HCT116 (cell line): Measurements from ENCODE around the gene SORT1. TPM values are rescaled to one million over a fixed set of nuclear protein-coding genes. Genes with fewer than 3 reads are reported as not detected.

Experiments used
- ATAC-seq: fragments of 200-7000 bp; cut with Tn5 transposase; 2 replicates; pipeline ENCODE4 v1.9.1; 2020; ENCODE audit warnings: mild to moderate bottlenecking, moderate library complexity
- BruUV-seq: library from RNA; stranded (reverse); fragments of 400-500 nt; replicated peaks from 2 replicates; lab custom pipeline; 2021; lab: Mats Ljungman, UMichigan
- CTCF ChIA-PET: fragments of 300-600 bp; sonication (Branson Sonifier 250); formaldehyde crosslinking; loops from one replicate; lab custom pipeline; 2021; ENCODE audit warnings: antibody characterized with exemption; lab: Charles Lee
- POLR2A ChIA-PET: fragments of 300-600, 350-600 bp; sonication (Branson Sonifier 250); formaldehyde crosslinking; loops from one replicate; lab custom pipeline; 2021; ENCODE audit warnings: antibody characterized with exemption; lab: Charles Lee
- RAD21 ChIA-PET, 2 experiments: fragments of 300-600 bp; sonication (Branson Sonifier 250); formaldehyde crosslinking; loops; one replicate each; lab custom pipeline; 2023; ENCODE audit warnings: low total read pairs in 2 of 2; ENCODE audit not compliant: uncharacterized antibody in 2 of 2, unreplicated experiment in 2 of 2, low non-redundant PET in 1 of 2; lab: Charles Lee
- DNase-seq: peaks from one replicate; pipeline ENCODE4 v3.0.0-alpha.2; 2010; ENCODE audit warnings: low read depth, low spot score
- H2AFZ ChIP-seq: fragments of 200-600 bp; shearing (Covaris generic), sonication (generic); 2 replicates; pipeline ENCODE4 v1.6.1; 2017; ENCODE audit warnings: low read depth, mixed run types, mixed read lengths, antibody characterized with exemption, low read length; ENCODE audit not compliant: poor library complexity, severe bottlenecking
- H3K27ac ChIP-seq: 2 replicates; pipeline ENCODE4 v1.5.1; 2012; ENCODE audit warnings: low read depth, low read length
- H3K27me3 ChIP-seq: fragments of 200-600 bp; sonication (generic); 2 replicates; pipeline ENCODE4 v1.6.1; 2016; ENCODE audit warnings: mixed run types, low read length, mixed read lengths; ENCODE audit not compliant: insufficient read depth
- H3K36me3 ChIP-seq, 2 experiments: fragments of 200-500 bp in 1 of 2; fragments of 200-600 bp in 1 of 2; sonication (Bioruptor generic) in 1 of 2; sonication (generic) in 1 of 2; 2 replicates each; pipeline versions ENCODE4 v1.5.1 to v1.6.1; 2014 to 2016; ENCODE audit warnings: low read length in 2 of 2, inconsistent platforms in 1 of 2, mixed read lengths in 1 of 2, mixed run types in 1 of 2; ENCODE audit not compliant: insufficient read depth in 2 of 2, control insufficient read depth in 1 of 2
- H3K4me1 ChIP-seq, 2 experiments: fragments of 200-600 bp in 1 of 2; sonication (generic) in 1 of 2; 2 replicates each; pipeline versions ENCODE4 v1.5.1 to v1.6.1; 2012 to 2017; ENCODE audit warnings: low read length in 2 of 2, inconsistent platforms in 1 of 2, mild to moderate bottlenecking in 1 of 2, mixed read lengths in 1 of 2, mixed run types in 1 of 2, moderate library complexity in 1 of 2; ENCODE audit not compliant: insufficient read depth in 2 of 2, control insufficient read depth in 1 of 2
- H3K4me2 ChIP-seq: fragments of 200-600 bp; sonication (generic); 2 replicates; pipeline ENCODE4 v1.6.1; 2017; ENCODE audit warnings: mixed run types, low read length, mixed read lengths
- H3K4me3 ChIP-seq, 2 experiments: fragments of 200-600 bp in 1 of 2; sonication (generic) in 1 of 2; replicated peaks in 1 of 2; 2 replicates each; pipeline ENCODE4 v1.5.1; 2011 to 2016; ENCODE audit warnings: low read length in 2 of 2, control low read depth in 1 of 2, low read depth in 1 of 2, mild to moderate bottlenecking in 1 of 2, mixed read lengths in 1 of 2, mixed run types in 1 of 2
- H3K79me2 ChIP-seq: fragments of 200-600 bp; sonication (generic); 2 replicates; pipeline ENCODE4 v1.6.1; 2017; ENCODE audit warnings: mild to moderate bottlenecking, mixed run types, low read length, moderate library complexity, mixed read lengths; ENCODE audit not compliant: insufficient read depth
- H3K9ac ChIP-seq: fragments of 200-600 bp; sonication (generic); 2 replicates; pipeline ENCODE4 v1.6.1; 2016; ENCODE audit warnings: low read length, mixed read lengths
- H3K9me2 ChIP-seq: fragments of 200-600 bp; sonication (generic), shearing (Covaris generic); 2 replicates; pipeline ENCODE4 v1.6.1; 2017; ENCODE audit warnings: mixed run types, mild to moderate bottlenecking, moderate library complexity; ENCODE audit not compliant: insufficient read depth
- H3K9me3 ChIP-seq, 2 experiments: fragments of 200-500 bp in 1 of 2; fragments of 200-600 bp in 1 of 2; sonication (Bioruptor generic) in 1 of 2; sonication (generic) in 1 of 2; 2 replicates each; pipeline ENCODE4 v1.6.1; 2014 to 2017; ENCODE audit warnings: low read length in 2 of 2, mixed read lengths in 2 of 2, inconsistent platforms in 1 of 2, low read depth in 1 of 2, mild to moderate bottlenecking in 1 of 2, mixed run types in 1 of 2, moderate library complexity in 1 of 2; ENCODE audit not compliant: control insufficient read depth in 1 of 2, insufficient read depth in 1 of 2
- H4K20me1 ChIP-seq: fragments of 200-600 bp; sonication (generic), shearing (Covaris generic); 2 replicates; pipeline ENCODE4 v1.6.1; 2017; ENCODE audit warnings: mixed run types, mild to moderate bottlenecking, moderate library complexity; ENCODE audit not compliant: insufficient read depth
- CBX3 ChIP-seq: IDR thresholded peaks from 2 replicates; pipeline ENCODE4 v1.6.1; 2012; ENCODE audit warnings: low read depth
- CEBPB ChIP-seq: IDR thresholded peaks from 2 replicates; pipeline ENCODE4 v1.6.1; 2012; ENCODE audit warnings: low read depth
- CTCF ChIP-seq, 3 experiments: fragments of 200-600 bp in 1 of 3; sonication (generic) in 1 of 3; IDR thresholded peaks in 2 of 3; conservative IDR thresholded peaks in 1 of 3; 2 replicates each; pipeline ENCODE4 v1.5.1; 2012 to 2017; ENCODE audit warnings: low read depth in 2 of 3, low read length in 2 of 3, antibody characterized with exemption in 1 of 3, borderline replicate concordance in 1 of 3, control low read depth in 1 of 3, mild to moderate bottlenecking in 1 of 3, mixed read lengths in 1 of 3, mixed run types in 1 of 3, moderate library complexity in 1 of 3; ENCODE audit not compliant: insufficient read depth in 1 of 3
- ELF1 ChIP-seq: IDR thresholded peaks from 2 replicates; pipeline ENCODE4 v1.6.1; 2012; ENCODE audit warnings: low read depth, borderline replicate concordance
- FOSL1 ChIP-seq: IDR thresholded peaks from 2 replicates; pipeline ENCODE4 v1.6.1; 2012; ENCODE audit warnings: low read depth
- JUND ChIP-seq: IDR thresholded peaks from 2 replicates; pipeline ENCODE4 v1.6.1; 2012
- RAD21 ChIP-seq: IDR thresholded peaks from 2 replicates; pipeline ENCODE4 v1.6.1; 2012; ENCODE audit warnings: low read depth, mild to moderate bottlenecking
- SIN3A ChIP-seq: IDR thresholded peaks from 2 replicates; pipeline ENCODE4 v1.6.1; 2012; ENCODE audit warnings: low read depth
- SP1 ChIP-seq: IDR thresholded peaks from 2 replicates; pipeline ENCODE4 v1.6.1; 2012; ENCODE audit warnings: low read depth
- TCF7L2 ChIP-seq: IDR thresholded peaks from 2 replicates; pipeline ENCODE4 v1.7.0; 2011; ENCODE audit warnings: borderline replicate concordance, inconsistent platforms; ENCODE audit not compliant: insufficient read depth, insufficient read length; ENCODE audit errors: extremely low read depth
- YY1 ChIP-seq: IDR thresholded peaks from 2 replicates; pipeline ENCODE4 v1.6.1; 2011; ENCODE audit warnings: low read length, low read depth, moderate library complexity, mild to moderate bottlenecking; ENCODE audit not compliant: insufficient replicate concordance; ENCODE audit errors: extremely low read depth
- intact Hi-C: fragments of 100-400 bp; cut with micrococcal nuclease; formaldehyde crosslinking; loops from 2 replicates; pipeline ENCODE4 v1.10.0; 2022
- total RNA-seq: library from RNA; stranded (reverse); gene quantifications from one replicate; pipeline ENCODE4 v1.2.1, GENCODE V29; 2021; ENCODE audit not compliant: unreplicated experiment
- TF ChIP-seq, protein P1 (sequence below): IDR thresholded peaks from 2 replicates; pipeline ENCODE4 v1.6.1; 2012
- TF ChIP-seq, protein P2 (sequence below): IDR thresholded peaks from 2 replicates; pipeline ENCODE4 v1.6.1; 2012; ENCODE audit warnings: low read depth

The SORT1 gene
- total RNA-seq, 1 experiment from 2014 or later: 20.2 TPM

GRCh38 chr1:109354929-109355328 lies 42.8 kb downstream of the SORT1 start:
- TF ChIP-seq CBX3 (no peak), SIN3A (no peak), ELF1 (no peak), TCF7L2 (no peak), RAD21 (no peak), JUND (no peak), FOSL1 (no peak), CEBPB (no peak), YY1 (no peak), CTCF (IDR thresholded peaks at IDR 0.05 in 2 of 3, conservative IDR thresholded peaks at IDR 0.05 in 1 of 3; ENCODE audit: borderline replicate concordance in 1 of 3, insufficient read depth in 1 of 3, low read depth in 2 of 3, low read length in 2 of 3) (no peak), SP1 (no peak)
- TF ChIP-seq, protein P1, sequence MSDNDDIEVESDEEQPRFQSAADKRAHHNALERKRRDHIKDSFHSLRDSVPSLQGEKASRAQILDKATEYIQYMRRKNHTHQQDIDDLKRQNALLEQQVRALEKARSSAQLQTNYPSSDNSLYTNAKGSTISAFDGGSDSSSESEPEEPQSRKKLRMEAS: no peak
- TF ChIP-seq, protein P2, sequence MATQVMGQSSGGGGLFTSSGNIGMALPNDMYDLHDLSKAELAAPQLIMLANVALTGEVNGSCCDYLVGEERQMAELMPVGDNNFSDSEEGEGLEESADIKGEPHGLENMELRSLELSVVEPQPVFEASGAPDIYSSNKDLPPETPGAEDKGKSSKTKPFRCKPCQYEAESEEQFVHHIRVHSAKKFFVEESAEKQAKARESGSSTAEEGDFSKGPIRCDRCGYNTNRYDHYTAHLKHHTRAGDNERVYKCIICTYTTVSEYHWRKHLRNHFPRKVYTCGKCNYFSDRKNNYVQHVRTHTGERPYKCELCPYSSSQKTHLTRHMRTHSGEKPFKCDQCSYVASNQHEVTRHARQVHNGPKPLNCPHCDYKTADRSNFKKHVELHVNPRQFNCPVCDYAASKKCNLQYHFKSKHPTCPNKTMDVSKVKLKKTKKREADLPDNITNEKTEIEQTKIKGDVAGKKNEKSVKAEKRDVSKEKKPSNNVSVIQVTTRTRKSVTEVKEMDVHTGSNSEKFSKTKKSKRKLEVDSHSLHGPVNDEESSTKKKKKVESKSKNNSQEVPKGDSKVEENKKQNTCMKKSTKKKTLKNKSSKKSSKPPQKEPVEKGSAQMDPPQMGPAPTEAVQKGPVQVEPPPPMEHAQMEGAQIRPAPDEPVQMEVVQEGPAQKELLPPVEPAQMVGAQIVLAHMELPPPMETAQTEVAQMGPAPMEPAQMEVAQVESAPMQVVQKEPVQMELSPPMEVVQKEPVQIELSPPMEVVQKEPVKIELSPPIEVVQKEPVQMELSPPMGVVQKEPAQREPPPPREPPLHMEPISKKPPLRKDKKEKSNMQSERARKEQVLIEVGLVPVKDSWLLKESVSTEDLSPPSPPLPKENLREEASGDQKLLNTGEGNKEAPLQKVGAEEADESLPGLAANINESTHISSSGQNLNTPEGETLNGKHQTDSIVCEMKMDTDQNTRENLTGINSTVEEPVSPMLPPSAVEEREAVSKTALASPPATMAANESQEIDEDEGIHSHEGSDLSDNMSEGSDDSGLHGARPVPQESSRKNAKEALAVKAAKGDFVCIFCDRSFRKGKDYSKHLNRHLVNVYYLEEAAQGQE: no peak
- ChIA-PET RAD21 (no interaction called here), POLR2A (no interaction called here), CTCF (no interaction called here)
- ATAC-seq: no peak
- Histone ChIP-seq H4K20me1 (no peaks in the 10 kb centered on the region), H3K4me1 (no peaks in the 10 kb centered on the region), H3K27me3 (no peaks in the 10 kb centered on the region), H2AFZ (no peak overlapping the region), H3K9me2 (no peaks in the 10 kb centered on the region), H3K27ac (no peak overlapping the region), H3K9me3 (no peaks in the 10 kb centered on the region), H3K4me2 (no peak overlapping the region), H3K36me3 (no peaks in the 10 kb centered on the region), H3K79me2 (no peaks in the 10 kb centered on the region), H3K9ac (no peak overlapping the region), H3K4me3 (no peak overlapping the region)
- DNase-seq: no peak
- BruUV-seq: no TSS peak
- intact Hi-C loops: no loop called here
